IgD-negative memory B cell (primary cell): ENCODE measurements around the gene SMIM17. TPM values are rescaled to one million over a fixed set of nuclear protein-coding genes. Genes with fewer than 3 reads are reported as not detected.
A peak's percentile ranks its signal among the peaks of the same experiment; 100 is the strongest.

Experiments used
- H3K27ac Mint-ChIP-seq, 3 donors: one replicate each; pipeline ENCODE4 v1.8.0; 2020 to 2022; ENCODE audit warnings: mild to moderate bottlenecking in 3 of 3, mixed read lengths in 3 of 3, moderate library complexity in 1 of 3
- H3K27me3 Mint-ChIP-seq: one replicate; pipeline ENCODE4 v1.8.0; 2021; ENCODE audit warnings: mixed read lengths
- H3K36me3 Mint-ChIP-seq: one replicate; pipeline ENCODE4 v1.8.0; 2020; ENCODE audit warnings: mild to moderate bottlenecking, mixed read lengths
- H3K4me1 Mint-ChIP-seq, 3 donors: one replicate each; pipeline ENCODE4 v1.8.0; 2020 to 2022; ENCODE audit warnings: mixed read lengths in 3 of 3, mild to moderate bottlenecking in 1 of 3
- H3K4me3 Mint-ChIP-seq, 4 donors: one replicate each; pipeline ENCODE4 v1.8.0; 2020 to 2022; ENCODE audit warnings: mild to moderate bottlenecking in 4 of 4, mixed read lengths in 4 of 4, moderate library complexity in 3 of 4
- H3K9me3 Mint-ChIP-seq, 3 donors: one replicate each; pipeline ENCODE4 v1.8.0; 2020 to 2021; ENCODE audit warnings: mixed read lengths in 3 of 3, mild to moderate bottlenecking in 1 of 3
- polyA plus RNA-seq: library from polyadenylated mRNA; unstranded; fragments of 300-500 nt; fragmentation: Illumina TruSeq; gene quantifications from one replicate; pipeline ENCODE4 v1.2.3, GENCODE V29; 2021

The SMIM17 gene
- polyA plus RNA-seq, 1 donor from 2014 or later: not detected

GRCh38 chr19:56622374-56622773 lies 20.6 kb upstream of the SMIM17 start:
- H3K27me3 Mint-ChIP-seq: no peaks in the 10 kb centered on the region
- H3K36me3 Mint-ChIP-seq: peaks cover 30% of the 10 kb centered on the region
- peaks cover 13 to 35% (median 21%) of the 10 kb centered on the region in 3 donors for H3K9me3 Mint-ChIP-seq
- H3K4me3 Mint-ChIP-seq: no peak overlapping the region
- H3K4me1 Mint-ChIP-seq: no peaks in the 10 kb centered on the region
- H3K27ac Mint-ChIP-seq: no peak overlapping the region

- peaks cover 13 to 36% (median 20%) of the 10 kb centered on the region in 3 donors for H3K9me3 Mint-ChIP-seq
- H3K27me3 Mint-ChIP-seq: no peaks in the 10 kb centered on the region
- H3K4me3 Mint-ChIP-seq: no peak overlapping the region
- no peak overlapping the region for H3K27ac Mint-ChIP-seq
- peaks cover 32% of the 10 kb centered on the region for H3K36me3 Mint-ChIP-seq
- no peaks in the 10 kb centered on the region for H3K4me1 Mint-ChIP-seq
Measured at GRCh38 chr19:56623006-56623405, 20.0 kb upstream of the SMIM17 start.

- H3K27ac Mint-ChIP-seq: no peak overlapping the region
- H3K4me3 Mint-ChIP-seq: no peak overlapping the region
- no peaks in the 10 kb centered on the region for H3K4me1 Mint-ChIP-seq
- peaks cover 22% of the 10 kb centered on the region for H3K36me3 Mint-ChIP-seq
- H3K9me3 Mint-ChIP-seq: peaks cover 10 to 30% (median 21%) of the 10 kb centered on the region in 3 donors
- no peaks in the 10 kb centered on the region for H3K27me3 Mint-ChIP-seq
Measured at GRCh38 chr19:56625708-56626107, 17.3 kb upstream of the SMIM17 start.

- H3K36me3 Mint-ChIP-seq: peaks cover 2% of the 10 kb centered on the region
- peaks cover 13 to 38% (median 21%) of the 10 kb centered on the region in 3 donors for H3K9me3 Mint-ChIP-seq
- no peaks in the 10 kb centered on the region for H3K27me3 Mint-ChIP-seq
- no peak overlapping the region for H3K4me3 Mint-ChIP-seq
- no peaks in the 10 kb centered on the region for H3K4me1 Mint-ChIP-seq
- H3K27ac Mint-ChIP-seq: no peak overlapping the region
Measured at GRCh38 chr19:56633021-56633420, 9.9 kb upstream of the SMIM17 start.

GRCh38 chr19:56637976-56638555 lies 4.9 kb upstream of the SMIM17 start:
- H3K9me3 Mint-ChIP-seq: peaks cover 16 to 30% (median 26%) of the 10 kb centered on the region in 3 donors
- H3K27me3 Mint-ChIP-seq: peaks cover 1% of the 10 kb centered on the region
- H3K4me3 Mint-ChIP-seq: peak overlapping the region in 1 of 4 donors; percentile 55
- H3K27ac Mint-ChIP-seq: peak overlapping the region in 1 of 3 donors; percentile 62
- no peaks in the 10 kb centered on the region for H3K36me3 Mint-ChIP-seq
- no peaks in the 10 kb centered on the region for H3K4me1 Mint-ChIP-seq

GRCh38 chr19:56639217-56639616 lies 3.7 kb upstream of the SMIM17 start:
- Mint-ChIP-seq H3K27ac (no peak overlapping the region), H3K4me3 (no peak overlapping the region), H3K9me3 (peaks cover 16 to 28% (median 25%) of the 10 kb centered on the region in 3 donors), H3K27me3 (peaks cover 7% of the 10 kb centered on the region), H3K4me1 (peaks cover 0 to 1% (median 0%) of the 10 kb centered on the region in 3 donors), H3K36me3 (peaks cover 4% of the 10 kb centered on the region)

- Mint-ChIP-seq H3K4me1 (peaks cover 0 to 5% (median 0%) of the 10 kb centered on the region in 3 donors), H3K36me3 (peaks cover 6% of the 10 kb centered on the region), H3K9me3 (peaks cover 30 to 36% (median 30%) of the 10 kb centered on the region in 3 donors), H3K27me3 (peaks cover 11% of the 10 kb centered on the region), H3K27ac (no peak overlapping the region), H3K4me3 (peak overlapping the region in 1 of 4 donors; percentile 51)
Measured at GRCh38 chr19:56643460-56643955, 549 bp downstream of the SMIM17 start.

GRCh38 chr19:56654151-56654550 lies 11.2 kb downstream of the SMIM17 start:
- Mint-ChIP-seq H3K27me3 (no peaks in the 10 kb centered on the region), H3K4me1 (no peaks in the 10 kb centered on the region), H3K36me3 (no peaks in the 10 kb centered on the region), H3K4me3 (no peak overlapping the region), H3K9me3 (peaks cover 11 to 35% (median 23%) of the 10 kb centered on the region in 3 donors), H3K27ac (no peak overlapping the region)

- Mint-ChIP-seq H3K27ac (no peak overlapping the region), H3K36me3 (no peaks in the 10 kb centered on the region), H3K9me3 (peaks cover 1 to 15% (median 8%) of the 10 kb centered on the region in 3 donors), H3K4me3 (no peak overlapping the region), H3K27me3 (no peaks in the 10 kb centered on the region), H3K4me1 (no peaks in the 10 kb centered on the region)
Measured at GRCh38 chr19:56660381-56661107, 17.6 kb downstream of the SMIM17 start.

GRCh38 chr19:56661248-56661647 lies 18.3 kb downstream of the SMIM17 start:
- Mint-ChIP-seq H3K9me3 (peaks cover 0 to 13% (median 6%) of the 10 kb centered on the region in 3 donors), H3K27ac (peak overlapping the region in 1 of 3 donors; percentile 50)

GRCh38 chr19:56663931-56664500 lies 21.1 kb downstream of the SMIM17 start:
- Mint-ChIP-seq H3K36me3 (no peaks in the 10 kb centered on the region), H3K4me3 (no peak overlapping the region), H3K27ac (no peak overlapping the region), H3K27me3 (no peaks in the 10 kb centered on the region), H3K4me1 (no peaks in the 10 kb centered on the region), H3K9me3 (peaks cover 0 to 8% (median 1%) of the 10 kb centered on the region in 3 donors)

More at GRCh38 chr19:56661248-56661647, 18.3 kb downstream of the SMIM17 start:
- no peak overlapping the region for H3K4me3 Mint-ChIP-seq
- no peaks in the 10 kb centered on the region for H3K27me3 Mint-ChIP-seq
- H3K36me3 Mint-ChIP-seq: no peaks in the 10 kb centered on the region
- no peaks in the 10 kb centered on the region for H3K4me1 Mint-ChIP-seq

- Mint-ChIP-seq H3K4me1 (no peaks in the 10 kb centered on the region), H3K9me3 (peaks cover 0 to 8% (median 1%) of the 10 kb centered on the region in 3 donors), H3K27ac (no peak overlapping the region), H3K4me3 (no peak overlapping the region), H3K36me3 (no peaks in the 10 kb centered on the region), H3K27me3 (no peaks in the 10 kb centered on the region)
Measured at GRCh38 chr19:56664511-56664910, 21.6 kb downstream of the SMIM17 start.

GRCh38 chr19:56667311-56667870 lies 24.4 kb downstream of the SMIM17 start:
- H3K36me3 Mint-ChIP-seq: no peaks in the 10 kb centered on the region
- peak overlapping the region in 1 of 4 donors; percentile 32 for H3K4me3 Mint-ChIP-seq
- peaks cover 0 to 4% (median 0%) of the 10 kb centered on the region in 3 donors for H3K9me3 Mint-ChIP-seq
- H3K4me1 Mint-ChIP-seq: peaks cover 3 to 6% (median 4%) of the 10 kb centered on the region in 3 donors
- H3K27ac Mint-ChIP-seq: peak overlapping the region in 1 of 3 donors; percentile 31
- H3K27me3 Mint-ChIP-seq: no peaks in the 10 kb centered on the region

- Mint-ChIP-seq H3K27me3 (no peaks in the 10 kb centered on the region), H3K36me3 (no peaks in the 10 kb centered on the region), H3K9me3 (peaks cover 0 to under 1% (median 0%) of the 10 kb centered on the region in 3 donors), H3K4me1 (peaks cover 3 to 6% (median 4%) of the 10 kb centered on the region in 3 donors), H3K4me3 (peak overlapping the region in 1 of 4 donors; percentile 77), H3K27ac (no peak overlapping the region)
Measured at GRCh38 chr19:56668676-56669075, 25.7 kb downstream of the SMIM17 start.
